Measurements from ENCODE around the gene GALNT7. TPM values are rescaled to one million over a fixed set of nuclear protein-coding genes. Genes with fewer than 3 reads are reported as not detected.
"Not testable (repeated sequence)": the region's sequence is repeated elsewhere in the genome, so short reads cannot be mapped to it uniquely, and the experiment has no call there.

GALNT7 gene
- polyA plus RNA-seq, 1 donor = 43.4 TPM

DNA sequence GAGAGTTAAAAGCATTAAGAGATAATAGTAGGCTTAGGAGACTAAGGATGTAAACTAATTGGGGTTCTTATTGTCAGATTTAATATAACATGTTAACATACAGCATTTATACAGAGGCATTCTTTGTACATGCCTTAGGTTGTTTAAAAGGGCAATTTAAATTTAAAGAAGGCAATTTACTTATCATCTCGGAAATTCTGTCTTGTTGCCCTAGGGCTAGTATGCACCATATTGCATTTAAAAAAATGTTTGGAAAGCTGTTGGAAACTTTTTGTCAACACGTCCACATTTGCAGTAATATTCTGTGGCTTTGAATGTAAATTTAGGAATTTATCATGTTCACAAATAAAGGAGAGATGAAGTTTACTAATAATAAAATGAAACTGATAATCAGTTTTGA lies 25.5 kb downstream of the GALNT7 start:
- no peak for DNase-seq

DNA sequence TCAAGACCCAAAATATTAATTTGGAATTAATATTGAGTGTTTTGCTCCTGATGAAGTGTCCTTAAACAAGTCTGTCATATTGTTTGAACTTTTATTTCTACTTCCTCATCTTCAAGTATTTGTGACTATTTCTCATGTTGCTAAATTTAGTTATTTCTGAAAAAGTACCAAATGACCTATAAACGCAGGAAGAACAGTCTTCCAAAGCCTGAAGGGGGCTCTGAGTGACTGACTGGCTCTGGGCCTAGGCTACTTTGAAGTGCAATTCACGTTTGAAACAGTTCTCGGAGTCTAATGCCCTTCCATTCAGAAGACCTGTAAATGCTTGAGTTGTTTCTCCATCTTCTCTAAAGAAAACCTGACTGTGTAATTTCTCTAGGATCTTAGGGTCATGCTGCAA lies 26.5 kb downstream of the GALNT7 start:
- no peak for DNase-seq

DNA sequence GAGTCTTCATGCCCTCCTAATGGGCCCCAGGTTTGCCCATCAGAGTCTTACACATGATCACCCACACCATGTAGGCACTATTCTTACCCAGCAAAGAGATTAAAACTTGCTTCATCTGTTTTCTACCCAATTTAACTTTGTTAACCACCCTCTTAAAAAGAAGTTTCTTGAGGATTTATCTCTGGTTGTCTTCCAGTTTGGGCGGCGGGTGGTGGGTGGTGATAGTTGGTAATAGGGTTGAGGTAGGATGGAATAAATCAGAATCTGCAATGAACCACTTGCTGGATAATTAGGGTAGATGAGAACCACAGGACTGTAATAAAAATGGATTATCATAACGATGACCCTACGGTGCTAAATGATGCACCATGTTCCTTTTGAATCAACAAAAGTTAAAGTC lies 30.9 kb downstream of the GALNT7 start:
- DNase-seq = no peak

DNA sequence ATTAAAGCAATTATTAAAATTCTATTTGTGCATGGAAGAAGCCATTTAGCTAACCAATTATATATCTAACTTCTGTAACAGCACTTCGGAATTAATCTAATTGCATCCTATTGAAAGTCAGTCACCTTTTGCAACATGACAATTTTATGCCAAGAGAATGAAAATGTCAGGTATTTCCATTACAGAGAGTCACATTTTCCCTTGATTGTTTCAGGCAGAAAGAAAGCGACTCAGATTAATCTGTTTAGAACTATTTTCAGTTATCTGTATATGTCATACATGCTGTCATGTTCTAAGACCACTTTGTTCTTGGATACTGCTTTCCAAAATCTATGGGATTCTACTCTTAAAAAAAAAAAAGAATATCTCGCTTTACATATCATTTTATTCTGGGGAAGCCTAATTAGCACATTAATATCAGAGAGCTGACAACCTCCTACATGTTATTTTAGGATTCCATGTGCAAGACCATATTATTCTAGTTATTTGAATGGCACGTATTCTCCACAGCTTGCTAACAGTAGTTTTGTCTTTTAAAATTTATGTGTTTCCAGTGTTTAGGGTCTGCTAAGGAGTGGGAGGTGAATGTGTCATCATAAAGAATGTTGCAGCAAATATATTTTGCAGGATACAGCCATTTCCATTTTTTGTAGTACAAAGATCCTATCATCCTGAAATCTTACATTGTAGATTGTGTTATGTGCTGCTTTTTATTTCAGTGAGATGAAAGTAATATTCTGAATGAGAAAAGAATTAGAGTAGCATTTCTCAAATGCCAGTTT lies 31.7 kb downstream of the GALNT7 start:
- DNase-seq = no peak

DNA sequence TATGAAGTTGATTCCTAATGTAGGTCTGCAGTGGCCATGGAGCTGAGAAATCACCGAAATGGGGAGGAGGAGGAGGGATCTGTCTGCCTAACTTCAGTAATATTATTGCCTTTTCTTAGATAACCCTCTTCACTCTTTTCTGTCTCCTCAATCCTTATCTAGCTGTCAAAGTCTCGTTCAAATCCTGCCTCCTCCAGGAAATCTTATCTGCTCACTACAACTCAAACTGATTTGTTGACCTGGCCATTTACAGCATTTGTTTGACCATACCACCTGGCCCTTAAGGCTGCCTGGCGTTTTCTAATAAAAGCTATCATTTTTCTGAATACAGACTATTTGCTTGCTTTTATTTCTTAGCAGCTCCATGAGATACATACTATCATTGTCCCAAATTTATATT lies 33.8 kb downstream of the GALNT7 start:
- no peak for DNase-seq

DNA sequence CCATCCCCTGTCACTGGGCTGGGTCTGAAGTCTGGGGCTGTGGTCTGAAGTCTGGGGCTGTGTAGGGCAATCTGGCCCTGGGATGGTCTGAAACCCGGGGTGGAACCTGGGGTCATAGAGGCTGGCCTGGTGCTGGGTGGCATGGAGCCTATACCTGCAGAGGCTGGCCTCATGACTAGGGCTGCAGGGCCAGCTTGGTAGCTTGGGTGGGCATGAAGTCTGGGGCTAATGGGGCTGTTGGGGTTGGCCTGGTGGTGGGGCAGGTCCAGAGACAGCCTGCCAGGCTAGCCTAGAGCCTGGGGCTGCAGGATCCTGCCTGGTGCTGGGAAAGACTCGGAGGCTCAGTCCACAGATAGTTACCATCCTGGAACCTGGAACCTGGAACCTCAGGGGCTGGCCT lies 37.0 kb downstream of the GALNT7 start:
- DNase-seq = no peak

DNA sequence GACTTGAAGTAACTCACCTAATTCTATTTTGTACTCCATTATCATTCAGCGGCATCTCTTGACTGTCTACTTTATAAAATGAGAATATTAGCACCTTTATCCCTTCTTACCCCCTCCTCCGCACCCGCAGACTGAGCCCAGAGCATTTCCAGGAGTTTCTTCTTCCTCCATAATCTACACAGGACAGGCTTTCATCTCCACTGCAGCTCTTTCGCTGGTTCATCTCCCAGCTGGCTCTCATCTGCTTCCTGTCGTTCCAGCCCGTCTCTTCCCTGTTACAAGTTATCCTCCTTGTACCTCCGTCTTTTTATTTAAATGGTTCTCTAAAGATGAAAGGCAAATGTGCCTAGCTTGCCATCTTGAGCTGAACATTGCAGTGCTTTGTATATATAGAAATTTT lies 39.8 kb downstream of the GALNT7 start:
- no peak for DNase-seq

DNA sequence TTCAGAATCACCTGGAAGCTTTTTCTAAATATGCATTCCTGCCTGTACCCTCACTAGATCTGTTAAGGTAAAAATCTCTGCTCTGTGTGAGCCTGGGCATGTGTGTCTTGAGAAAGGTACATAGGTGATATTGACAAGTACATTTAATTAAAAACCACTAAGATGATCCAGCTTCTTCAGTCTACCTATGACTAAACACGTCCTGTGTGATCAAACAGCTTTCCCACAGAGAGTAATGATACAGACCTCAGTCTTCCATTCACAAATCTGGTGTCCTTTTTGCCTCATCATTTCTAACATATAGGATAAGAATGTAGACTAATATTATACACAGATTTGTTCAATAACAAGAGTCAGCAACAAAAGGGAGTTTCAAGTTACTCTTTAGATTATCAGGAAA lies 42.6 kb downstream of the GALNT7 start:
- no peak for DNase-seq

DNA sequence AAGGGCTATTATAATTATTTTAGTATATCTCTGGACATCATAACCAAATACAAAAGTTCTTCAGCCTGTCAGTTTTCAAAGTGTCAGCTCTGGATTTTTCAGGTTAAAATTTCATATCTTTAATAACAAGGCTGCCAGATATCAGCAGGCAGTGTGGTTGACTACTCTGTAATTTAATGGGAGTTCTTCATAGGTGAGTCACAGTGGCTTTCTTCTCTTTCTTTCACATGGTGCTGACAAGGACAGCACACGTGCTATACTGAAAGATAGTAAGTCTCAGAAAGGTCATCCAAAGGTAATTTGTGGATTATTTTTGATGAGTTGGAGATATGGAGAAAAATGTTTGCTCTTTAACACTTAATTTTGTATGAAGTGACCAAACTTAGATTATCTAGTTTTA lies 43.2 kb downstream of the GALNT7 start:
- no peak for DNase-seq

DNA sequence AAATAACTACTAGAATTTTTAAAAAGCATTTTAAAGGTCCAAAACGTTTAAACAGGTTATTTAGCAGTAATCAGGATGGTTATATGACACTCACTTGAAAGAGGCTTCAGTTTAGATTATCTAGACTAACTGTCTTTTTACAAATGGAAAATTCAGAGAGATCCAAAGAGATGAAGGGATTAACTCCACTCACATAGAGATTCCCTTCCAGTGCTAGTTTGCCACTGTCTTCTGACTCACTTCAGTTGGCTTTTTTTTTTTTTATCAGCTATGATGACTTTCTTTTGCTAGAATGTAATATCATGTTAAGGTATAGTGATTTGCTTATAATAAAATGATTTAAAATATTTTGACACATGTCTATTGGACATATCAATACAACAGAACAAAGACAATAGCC lies 43.8 kb downstream of the GALNT7 start:
- DNase-seq = no peak

DNA sequence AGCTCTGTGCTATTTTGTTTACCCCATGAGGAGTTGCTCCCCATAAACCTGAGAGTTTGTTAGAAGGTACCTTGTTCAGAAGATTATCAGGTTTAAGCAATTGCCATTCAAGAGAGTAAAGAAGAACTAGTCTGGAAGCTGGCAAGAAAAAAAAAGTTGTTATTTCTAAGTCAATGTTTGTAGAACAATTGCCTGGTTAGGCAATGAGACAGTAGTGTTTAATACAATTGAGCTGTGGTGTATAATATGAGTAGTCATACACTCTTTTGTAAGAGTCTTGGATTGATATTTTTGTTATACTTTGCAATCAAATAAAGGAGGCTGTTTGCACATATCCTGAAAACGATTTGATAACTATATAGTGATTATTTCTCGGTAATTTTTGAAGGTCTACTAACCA lies 44.7 kb downstream of the GALNT7 start:
- DNase-seq = no peak

DNA sequence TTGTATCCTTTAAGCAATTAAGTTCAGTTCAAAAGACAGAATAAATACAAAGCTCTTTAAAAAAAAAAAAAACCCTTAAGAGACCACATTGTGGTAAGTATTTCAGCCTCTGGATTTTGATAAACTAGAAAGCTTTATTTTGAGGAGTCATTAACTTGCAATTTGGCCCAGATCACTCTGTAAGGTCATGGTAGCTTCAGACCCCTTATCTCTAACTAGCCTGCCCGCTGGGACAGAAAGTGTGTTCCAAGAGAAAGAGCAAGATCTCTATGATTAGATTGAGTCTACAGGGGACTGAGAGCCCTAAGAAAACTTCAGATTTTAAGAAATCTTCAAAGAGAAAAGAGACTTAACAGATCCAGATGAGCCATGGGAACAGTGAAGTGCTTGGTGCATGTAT lies 45.6 kb downstream of the GALNT7 start:
- DNase-seq = no peak

DNA sequence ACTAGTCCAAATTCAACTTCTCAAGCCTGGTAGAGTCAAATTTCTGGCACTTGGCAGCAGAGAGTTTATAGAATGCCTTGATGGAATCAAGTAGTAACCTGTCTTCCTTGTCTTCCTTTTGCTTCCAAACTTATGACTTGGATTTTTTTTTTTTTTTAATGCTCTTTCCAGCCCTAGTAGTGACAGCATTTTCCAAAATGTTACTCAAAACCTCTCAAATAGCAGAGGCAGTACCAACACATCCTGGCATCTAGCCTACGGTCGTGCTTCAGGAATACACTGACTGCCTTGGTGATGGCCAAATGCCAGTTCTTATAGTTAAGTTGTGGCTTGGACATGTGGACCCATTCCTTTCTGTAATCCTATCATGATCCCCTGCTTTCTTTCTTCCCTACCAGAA lies 46.0 kb downstream of the GALNT7 start:
- DNase-seq = no peak

DNA sequence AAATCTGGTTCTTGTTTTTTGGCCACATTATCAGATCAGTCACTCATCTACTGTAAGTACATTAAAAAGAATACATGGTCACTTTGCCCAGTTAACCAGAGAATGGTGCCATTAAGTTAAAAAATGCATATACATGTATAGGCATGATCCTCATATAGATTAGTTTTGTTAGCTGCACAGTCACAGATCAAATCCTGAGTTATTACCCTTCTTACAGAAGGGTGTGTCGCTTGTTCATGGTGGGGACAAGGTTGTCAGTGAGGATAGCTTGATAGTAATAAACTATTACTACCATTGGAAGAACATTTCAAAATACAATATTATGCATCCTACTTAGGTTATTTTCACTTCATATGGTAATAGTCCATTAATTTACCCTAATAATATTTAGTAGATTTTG lies 48.5 kb downstream of the GALNT7 start:
- no peak for DNase-seq

DNA sequence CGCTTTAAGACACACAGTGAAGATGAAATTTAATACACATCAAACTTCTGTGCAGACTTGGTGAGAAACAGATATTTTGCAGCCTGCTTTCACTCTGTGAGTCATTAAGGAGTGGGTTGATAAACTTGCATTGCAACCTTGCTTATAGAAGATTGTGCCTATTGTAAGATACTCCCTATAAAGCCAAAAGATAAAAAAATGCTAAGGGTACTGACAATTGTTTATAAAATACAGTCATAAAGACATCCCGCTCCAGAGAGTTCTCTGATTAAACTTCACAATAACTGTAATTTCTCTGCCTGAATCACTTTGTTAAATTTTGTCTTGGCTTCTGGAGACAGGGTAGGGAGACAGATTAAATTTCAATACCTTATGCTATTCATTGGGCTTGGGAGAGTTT lies 49.1 kb downstream of the GALNT7 start:
- DNase-seq = no peak

DNA sequence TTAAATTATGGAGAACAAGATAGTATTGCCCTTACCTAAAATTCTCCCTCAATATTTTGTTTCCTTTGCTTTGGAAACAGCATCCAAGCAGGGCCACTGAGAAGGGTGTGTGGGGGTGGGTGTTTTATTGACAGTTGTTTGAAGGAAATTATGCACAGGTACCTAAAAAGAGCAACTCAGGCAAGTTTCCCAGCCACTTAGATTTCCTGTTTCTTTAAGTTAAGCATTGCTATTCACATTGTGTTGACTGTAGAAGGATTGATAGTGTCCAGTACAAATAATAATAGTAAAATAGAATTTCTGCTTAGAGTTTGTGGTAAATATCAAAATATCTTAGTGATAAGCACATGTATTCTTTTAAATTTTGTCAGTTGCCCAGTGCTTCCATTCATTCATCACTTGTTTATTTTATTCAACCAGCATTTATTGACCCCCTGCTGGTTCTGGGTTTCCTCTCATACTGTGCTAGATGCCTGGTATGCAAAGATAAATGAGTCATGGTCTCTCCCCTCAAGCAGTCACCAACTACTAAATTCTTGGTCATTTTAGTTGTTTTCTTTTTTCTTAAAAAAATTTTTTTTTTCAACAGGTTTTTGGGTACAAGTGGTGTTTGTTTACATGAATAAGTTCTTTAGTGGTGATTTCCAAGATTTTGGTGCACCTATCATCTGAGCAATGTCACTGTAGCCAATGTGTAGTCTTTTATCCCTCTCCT lies 50.0 kb downstream of the GALNT7 start:
- no peak for DNase-seq

DNA sequence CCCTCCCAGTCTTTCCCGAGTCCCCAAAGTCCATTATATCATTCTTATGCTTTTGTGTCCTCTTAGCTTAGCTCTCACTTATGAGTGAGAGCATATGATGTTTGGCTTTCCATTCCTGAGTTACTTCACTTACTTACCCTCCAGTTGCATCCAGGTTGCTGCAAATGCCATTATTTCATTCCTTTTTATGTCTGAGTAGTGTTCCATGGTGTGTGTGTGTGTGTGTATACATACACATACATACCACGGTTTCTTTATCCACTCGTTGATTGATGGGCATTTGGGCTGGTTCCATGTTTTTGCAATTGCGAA lies 50.5 kb downstream of the GALNT7 start:
- DNase-seq = not testable (repeated sequence)

DNA sequence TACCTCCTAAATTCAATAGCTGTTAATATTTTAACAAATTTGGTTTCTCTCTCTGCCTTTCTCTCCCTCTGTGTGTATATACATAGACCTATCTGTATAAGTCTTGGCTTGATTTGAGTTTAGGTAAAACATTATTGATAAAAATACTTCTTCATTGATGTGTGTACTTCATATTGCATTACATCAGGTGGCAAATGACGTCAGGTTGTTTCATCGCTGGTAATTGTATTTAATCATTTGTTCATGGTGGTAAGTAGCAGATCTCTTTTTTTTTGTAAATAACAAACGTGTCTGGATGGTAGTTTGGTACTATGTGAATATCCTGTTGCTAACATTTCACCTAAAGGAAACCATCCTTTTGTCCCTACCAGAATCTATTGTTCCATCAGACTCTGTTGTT lies 55.1 kb downstream of the GALNT7 start:
- no peak for DNase-seq

DNA sequence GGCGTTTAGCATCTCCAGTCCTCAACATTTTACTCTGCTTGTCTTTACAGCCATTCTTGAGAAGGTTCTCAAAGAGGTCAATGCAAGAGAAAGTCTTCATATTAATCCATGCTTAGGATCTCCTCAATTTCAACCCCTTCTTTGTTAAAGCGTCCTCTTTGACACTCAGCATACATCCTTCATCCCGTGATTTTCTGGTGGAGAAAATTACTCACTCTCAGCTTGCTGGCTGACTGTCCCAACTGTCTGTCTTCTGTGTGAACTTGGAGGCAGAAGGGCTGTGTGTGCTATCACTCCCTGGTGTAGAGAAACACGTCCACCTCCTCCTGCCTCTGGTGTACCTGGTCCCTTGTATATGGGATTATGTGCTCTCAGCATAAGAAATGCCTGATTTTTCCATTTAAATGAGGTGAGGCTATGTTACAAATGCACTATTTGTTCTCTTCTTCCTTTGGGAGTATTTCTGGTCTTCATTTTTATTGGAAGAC lies 57.8 kb downstream of the GALNT7 start:
- no peak for DNase-seq

DNA sequence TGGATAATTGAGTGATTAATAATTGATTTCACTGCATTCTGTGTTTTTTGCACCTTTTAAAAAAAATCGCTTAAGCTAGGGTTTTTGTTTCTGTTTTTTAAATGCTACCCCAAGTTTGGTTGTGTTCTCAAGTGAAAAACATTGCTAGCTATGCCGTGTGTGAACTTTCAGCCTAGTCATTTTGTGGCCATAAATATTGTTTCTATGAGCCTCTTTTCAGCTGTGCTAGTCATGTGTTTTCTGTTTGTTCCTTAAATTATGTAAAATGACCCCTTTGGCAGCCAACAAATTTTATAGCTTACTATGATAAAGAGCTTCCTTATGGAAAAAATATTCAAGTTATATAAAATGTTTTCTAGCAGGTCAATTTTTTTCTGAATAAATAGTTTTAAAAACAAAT lies 59.1 kb downstream of the GALNT7 start:
- no peak for DNase-seq

DNA sequence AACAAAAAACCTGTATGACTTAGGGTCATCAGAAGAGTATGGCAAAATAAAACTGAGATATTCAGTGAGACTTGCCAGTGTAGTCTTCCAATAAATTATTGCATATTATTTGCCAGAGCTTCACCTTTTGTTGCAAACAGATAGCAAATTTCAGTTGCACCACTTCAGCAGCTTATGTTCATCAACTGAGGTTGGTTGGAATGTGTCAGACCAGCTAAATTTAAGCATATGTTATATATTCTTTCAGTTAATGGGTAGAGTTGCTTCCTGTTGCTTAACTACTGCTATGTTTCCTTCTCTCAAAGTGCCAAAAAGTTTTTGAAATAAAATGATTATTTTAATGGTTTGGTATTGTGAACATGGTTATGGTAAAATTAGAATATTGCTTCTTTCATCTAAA lies 61.5 kb downstream of the GALNT7 start:
- no peak for DNase-seq

DNA sequence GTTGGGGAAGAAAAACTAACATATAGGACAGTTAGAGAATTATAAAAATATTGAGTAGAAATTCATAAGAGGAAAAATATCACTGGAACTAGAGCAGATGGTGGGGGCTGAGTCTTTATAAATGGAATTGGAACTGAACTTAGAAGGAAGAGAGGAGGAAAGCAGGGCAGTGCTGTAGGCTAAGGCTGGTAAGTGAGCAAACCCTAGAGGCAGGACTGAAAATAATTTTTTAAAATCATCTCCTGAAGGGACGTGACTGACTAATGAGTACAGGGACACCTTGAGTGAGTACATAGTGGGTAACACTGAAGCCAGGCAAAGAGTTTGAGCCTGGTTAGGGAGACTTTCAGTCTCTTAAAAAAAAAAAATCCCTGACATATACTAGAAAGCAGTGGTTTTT lies 63.3 kb downstream of the GALNT7 start:
- no peak for DNase-seq

DNA sequence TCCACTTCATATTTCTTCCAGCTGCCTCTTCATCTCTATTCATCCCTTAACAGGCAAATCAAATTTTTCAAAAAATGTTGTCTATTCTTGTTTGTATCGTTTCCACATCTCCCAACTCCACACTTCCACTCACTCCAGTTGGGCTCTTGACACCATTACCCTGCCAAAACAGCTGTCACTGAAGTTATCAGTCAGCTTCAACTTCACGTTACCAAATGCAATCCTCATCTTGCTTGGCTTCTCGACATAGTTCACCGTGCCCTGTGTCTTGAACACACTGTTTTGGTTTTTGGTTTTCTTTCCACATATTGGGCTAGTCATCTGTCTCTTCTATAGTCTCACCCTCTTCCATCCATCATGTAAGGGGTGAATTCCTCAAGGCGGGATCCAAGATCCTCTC lies 65.2 kb downstream of the GALNT7 start:
- no peak for DNase-seq

DNA sequence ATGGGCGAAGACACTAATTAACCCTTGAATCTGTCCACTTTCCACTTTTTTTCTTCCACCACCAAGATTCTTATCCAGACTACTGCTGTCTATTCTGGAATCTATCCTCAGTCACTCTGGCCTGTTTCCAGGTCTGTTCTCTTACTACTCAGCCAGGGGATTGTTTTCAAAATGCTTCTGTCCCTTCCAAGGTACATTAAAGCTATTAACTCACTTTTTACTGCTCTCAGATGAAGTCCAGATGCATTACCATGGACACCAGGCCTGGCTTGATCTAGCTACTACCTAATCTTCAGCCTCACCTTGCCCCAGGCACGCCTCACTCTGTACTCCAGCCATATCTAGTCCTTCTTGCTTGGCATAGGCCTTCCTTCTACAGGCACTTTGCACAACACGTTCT lies 66.4 kb downstream of the GALNT7 start:
- DNase-seq = no peak
